ENCODE measurements around the gene TOB1.

TOB1 gene

GRCh38 chr17:50813583-50813982 lies 52.6 kb downstream of the TOB1 start:
- in situ Hi-C loops (cut with MboI; ENCODE audit: low pct_unique_long_range_greater_than_20kb, low sequenced_read_pairs, unreplicated experiment): no loop called here
- no peak for DNase-seq (ENCODE audit: low spot score)
- TF ChIP-seq CTCF (IDR thresholded peaks at IDR 0.05; ENCODE audit: extremely low read depth, insufficient read depth, missing control alignments): no peak
